ENCODE data around the gene PLK1.

GRCh38 chr16:23692190-23692837 is 13.6 kb downstream of the PLK1 start:
- TF ChIP-seq CTCF (IDR thresholded peaks at IDR 0.05), result no peak
- no peak for TF ChIP-seq EP300 (IDR thresholded peaks at IDR 0.05)
